Activated naive CD4-positive, alpha-beta T cell treated with anti-CD3 and anti-CD28 coated beads for 36 hours (primary cell): ENCODE data around the gene TST. TPM values are rescaled to one million over a fixed set of nuclear protein-coding genes. Genes with fewer than 3 reads are reported as not detected.

Experiments used
- CTCF ChIA-PET: fragments of 350-600 bp; sonication (Branson Sonifier 250); formaldehyde crosslinking; loops from one replicate; lab custom pipeline; 2021; ENCODE audit warnings: antibody characterized with exemption; lab: Charles Lee
- DNase-seq: peaks from one replicate; pipeline ENCODE4 v3.0.0-alpha.2; 2020
- H3K27ac Mint-ChIP-seq: one replicate; pipeline ENCODE4 v1.8.0; 2021; ENCODE audit warnings: mild to moderate bottlenecking, mixed read lengths
- H3K27me3 Mint-ChIP-seq: one replicate; pipeline ENCODE4 v1.8.0; 2021; ENCODE audit warnings: low read depth, mixed read lengths
- H3K36me3 Mint-ChIP-seq: one replicate; pipeline ENCODE4 v1.8.0; 2021; ENCODE audit warnings: low read depth, mixed read lengths
- H3K4me1 Mint-ChIP-seq: one replicate; pipeline ENCODE4 v1.8.0; 2021; ENCODE audit warnings: low read depth, mixed read lengths
- H3K4me3 Mint-ChIP-seq: one replicate; pipeline ENCODE4 v1.8.0; 2021; ENCODE audit warnings: mild to moderate bottlenecking, moderate library complexity, mixed read lengths
- H3K9me3 Mint-ChIP-seq: one replicate; pipeline ENCODE4 v1.8.0; 2021; ENCODE audit warnings: mixed read lengths
- intact Hi-C: fragments of 100-400 bp; cut with micrococcal nuclease; formaldehyde crosslinking; loops from one replicate; pipeline ENCODE4 v1.15.1; 2023
- total RNA-seq, 2 experiments: library from RNA; stranded (reverse); gene quantifications; one replicate each; pipeline ENCODE4 v1.2.3, GENCODE V29; 2021

TST gene
- total RNA-seq, 2 experiments from 2014 or later, result 0.38 to 0.44 TPM

DNA sequence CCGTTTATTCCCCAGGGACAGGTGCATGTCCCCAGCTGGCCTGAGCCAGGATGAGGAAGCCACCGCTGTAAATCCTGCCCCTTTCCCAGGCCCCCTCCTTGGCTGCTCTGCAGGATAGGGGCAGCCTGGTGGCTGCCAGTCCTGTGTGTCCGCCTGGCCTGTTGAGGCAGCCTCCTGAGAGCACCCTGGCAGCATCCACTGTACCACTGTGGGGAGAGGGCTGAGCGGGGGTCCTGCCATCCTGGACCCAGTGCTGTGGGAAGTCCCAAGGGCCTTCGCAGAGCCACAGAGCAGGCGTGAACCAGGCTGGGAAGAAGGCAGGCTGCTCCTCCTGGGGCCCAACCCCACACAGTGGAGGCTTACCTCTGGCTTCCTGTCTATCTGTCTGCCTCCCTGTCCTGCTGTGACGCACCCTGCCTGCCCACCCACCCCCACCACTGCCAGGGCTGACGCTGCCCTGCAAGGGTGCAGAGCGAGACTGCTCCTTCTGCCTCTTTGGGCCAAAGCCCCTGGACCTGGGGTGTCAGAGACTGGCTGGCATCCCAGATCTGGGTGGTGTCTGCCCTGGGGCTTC, 40.7 kb upstream of the TST start:
- DNase-seq, result peak; percentile 18

DNA sequence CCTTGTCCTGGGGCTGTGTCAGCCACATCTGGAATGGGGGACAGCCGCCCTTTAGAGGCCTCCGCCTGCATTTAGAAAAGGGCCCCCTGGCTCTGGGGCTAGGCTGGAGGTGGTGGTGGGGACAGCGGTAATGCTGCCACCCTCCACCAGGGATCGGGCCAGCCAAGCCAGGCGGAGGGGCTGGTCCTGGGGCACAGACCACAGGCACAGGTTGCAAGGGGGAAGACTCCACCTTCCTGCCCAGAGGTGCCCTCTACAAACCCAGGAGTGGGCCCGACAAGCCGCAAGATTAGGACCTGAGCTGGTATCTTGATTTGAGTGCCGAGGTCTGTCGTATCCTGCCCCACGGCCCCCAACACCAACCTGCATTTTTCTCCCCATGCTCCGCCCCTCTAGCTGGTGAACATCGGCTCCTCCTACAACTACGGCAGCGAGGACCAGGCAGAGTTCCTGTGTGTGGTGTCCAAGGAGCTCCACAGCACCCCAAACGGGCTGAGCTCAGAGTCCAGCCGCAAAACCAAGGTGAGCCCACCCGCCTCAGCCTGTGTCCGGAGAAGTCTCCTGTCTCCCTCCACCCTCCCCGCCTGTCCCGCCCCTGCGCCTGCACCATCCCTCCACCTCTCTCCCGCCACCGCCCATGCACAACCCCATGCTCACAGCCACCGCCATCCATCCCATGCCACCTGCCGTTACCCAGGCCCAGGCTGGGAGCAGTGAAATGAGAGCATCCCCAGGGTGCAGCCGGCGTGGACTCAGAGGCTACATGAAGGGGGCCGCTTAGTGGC, 39.9 kb upstream of the TST start:
- intact Hi-C loops, result no loop called here
- Mint-ChIP-seq H3K27ac (no peak overlapping the region), H3K4me1 (peaks cover 25% of the 10 kb centered on the region), H3K9me3 (no peaks in the 10 kb centered on the region), H3K4me3 (no peak overlapping the region), H3K27me3 (no peaks in the 10 kb centered on the region), H3K36me3 (peaks cover 5% of the 10 kb centered on the region)
- no peak for DNase-seq
- CTCF ChIA-PET, result no interaction called here

More for the DNA sequence above, 40.7 kb upstream of the TST start:
- no peaks in the 10 kb centered on the region for H3K9me3 Mint-ChIP-seq
- H3K36me3 Mint-ChIP-seq, result peaks cover 8% of the 10 kb centered on the region
- H3K4me3 Mint-ChIP-seq, result no peak overlapping the region
- H3K27me3 Mint-ChIP-seq, result no peaks in the 10 kb centered on the region
- CTCF ChIA-PET, result no interaction called here
- no peak overlapping the region for H3K27ac Mint-ChIP-seq
- intact Hi-C loops, result no loop called here
- peaks cover 25% of the 10 kb centered on the region for H3K4me1 Mint-ChIP-seq

- DNase-seq, result no peak
- H3K27me3 Mint-ChIP-seq, result no peaks in the 10 kb centered on the region
- CTCF ChIA-PET, result no interaction called here
- no peak overlapping the region for H3K27ac Mint-ChIP-seq
- peaks cover 23% of the 10 kb centered on the region for H3K4me1 Mint-ChIP-seq
- H3K9me3 Mint-ChIP-seq, result no peaks in the 10 kb centered on the region
- no peak overlapping the region for H3K4me3 Mint-ChIP-seq
- H3K36me3 Mint-ChIP-seq, result peaks cover 5% of the 10 kb centered on the region
- intact Hi-C loops, result no loop called here
Measured at GRCh38 chr22:37057796-37058510, 38.7 kb upstream of the TST start.

DNA sequence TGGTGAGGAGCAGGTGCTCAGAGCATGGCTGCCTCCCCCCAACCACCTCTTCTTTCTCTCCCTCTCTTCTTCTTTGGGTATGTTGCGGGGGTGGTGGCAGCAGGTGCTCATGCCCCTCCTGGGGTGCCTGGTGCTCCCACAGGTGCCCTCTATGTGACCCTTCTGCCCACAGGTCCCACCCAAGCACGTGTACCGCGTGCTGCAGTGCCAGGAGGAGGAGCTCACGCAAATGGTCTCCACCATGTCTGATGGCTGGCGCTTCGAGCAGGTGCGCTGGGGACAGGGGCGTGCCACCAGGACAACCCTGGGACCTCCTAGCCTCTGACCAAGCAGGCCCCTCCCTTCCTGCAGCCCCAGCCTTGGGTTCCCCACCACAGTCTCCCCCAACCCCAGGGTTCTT, 38.0 kb upstream of the TST start:
- intact Hi-C loops, result no loop called here
- H3K4me1 Mint-ChIP-seq, result peaks cover 28% of the 10 kb centered on the region
- no peak for DNase-seq
- H3K27ac Mint-ChIP-seq, result no peak overlapping the region
- H3K4me3 Mint-ChIP-seq, result no peak overlapping the region
- CTCF ChIA-PET, result no interaction called here
- no peaks in the 10 kb centered on the region for H3K9me3 Mint-ChIP-seq
- H3K27me3 Mint-ChIP-seq, result no peaks in the 10 kb centered on the region
- H3K36me3 Mint-ChIP-seq, result peaks cover 5% of the 10 kb centered on the region

DNA sequence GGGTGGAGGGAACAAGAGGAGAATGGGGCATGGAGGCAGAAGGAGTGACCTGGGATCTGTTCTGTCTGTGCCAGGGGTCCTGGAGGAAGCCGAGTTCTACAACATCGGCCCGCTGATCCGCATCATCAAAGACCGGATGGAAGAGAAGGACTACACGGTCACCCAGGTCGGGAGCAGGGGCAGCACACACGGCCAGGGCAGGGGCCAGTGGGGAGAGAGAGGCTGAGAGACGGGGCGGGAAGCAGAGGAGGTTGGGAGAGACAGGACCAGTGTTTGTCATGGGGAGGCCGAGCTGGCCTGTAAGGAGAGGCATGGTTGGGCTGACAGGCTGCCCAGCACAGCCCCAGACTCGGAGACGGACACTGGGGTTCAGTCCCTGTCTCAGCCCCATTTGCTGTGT, 37.0 kb upstream of the TST start:
- no peak for DNase-seq
- Mint-ChIP-seq H3K27me3 (no peaks in the 10 kb centered on the region), H3K9me3 (no peaks in the 10 kb centered on the region), H3K4me3 (no peak overlapping the region), H3K4me1 (peaks cover 25% of the 10 kb centered on the region), H3K36me3 (peaks cover 5% of the 10 kb centered on the region), H3K27ac (no peak overlapping the region)
- CTCF ChIA-PET, result interaction anchor here (1.4 kb wide), 1 partner anchor 12 kb away, joined by 5 read pairs; no protein-coding TSS in a partner anchor
- intact Hi-C loops, result no loop called here

- CTCF ChIA-PET, result interaction anchor here (0.6 to 1.4 kb wide), 3 partner anchors 11 to 202 kb away, joined by 3 to 7 read pairs (median 5); no protein-coding TSS in a partner anchor
- H3K4me3 Mint-ChIP-seq, result no peak overlapping the region
- no peaks in the 10 kb centered on the region for H3K27me3 Mint-ChIP-seq
- no peaks in the 10 kb centered on the region for H3K9me3 Mint-ChIP-seq
- H3K4me1 Mint-ChIP-seq, result peaks cover 12% of the 10 kb centered on the region
- H3K36me3 Mint-ChIP-seq, result peaks cover 5% of the 10 kb centered on the region
- DNase-seq, result no peak
- no peak overlapping the region for H3K27ac Mint-ChIP-seq
- intact Hi-C loops, result no loop called here
Measured at GRCh38 chr22:37054600-37055365, 35.5 kb upstream of the TST start.

- peaks cover 11% of the 10 kb centered on the region for H3K4me1 Mint-ChIP-seq
- CTCF ChIA-PET, result interaction anchor here (1.4 kb wide), 1 partner anchor 24 kb away, joined by 3 read pairs; no protein-coding TSS in a partner anchor
- no peak for DNase-seq
- H3K27ac Mint-ChIP-seq, result no peak overlapping the region
- no peaks in the 10 kb centered on the region for H3K27me3 Mint-ChIP-seq
- H3K4me3 Mint-ChIP-seq, result no peak overlapping the region
- no peaks in the 10 kb centered on the region for H3K9me3 Mint-ChIP-seq
- peaks cover 5% of the 10 kb centered on the region for H3K36me3 Mint-ChIP-seq
- intact Hi-C loops, result no loop called here
Measured at GRCh38 chr22:37054056-37054395, 34.8 kb upstream of the TST start.

DNA sequence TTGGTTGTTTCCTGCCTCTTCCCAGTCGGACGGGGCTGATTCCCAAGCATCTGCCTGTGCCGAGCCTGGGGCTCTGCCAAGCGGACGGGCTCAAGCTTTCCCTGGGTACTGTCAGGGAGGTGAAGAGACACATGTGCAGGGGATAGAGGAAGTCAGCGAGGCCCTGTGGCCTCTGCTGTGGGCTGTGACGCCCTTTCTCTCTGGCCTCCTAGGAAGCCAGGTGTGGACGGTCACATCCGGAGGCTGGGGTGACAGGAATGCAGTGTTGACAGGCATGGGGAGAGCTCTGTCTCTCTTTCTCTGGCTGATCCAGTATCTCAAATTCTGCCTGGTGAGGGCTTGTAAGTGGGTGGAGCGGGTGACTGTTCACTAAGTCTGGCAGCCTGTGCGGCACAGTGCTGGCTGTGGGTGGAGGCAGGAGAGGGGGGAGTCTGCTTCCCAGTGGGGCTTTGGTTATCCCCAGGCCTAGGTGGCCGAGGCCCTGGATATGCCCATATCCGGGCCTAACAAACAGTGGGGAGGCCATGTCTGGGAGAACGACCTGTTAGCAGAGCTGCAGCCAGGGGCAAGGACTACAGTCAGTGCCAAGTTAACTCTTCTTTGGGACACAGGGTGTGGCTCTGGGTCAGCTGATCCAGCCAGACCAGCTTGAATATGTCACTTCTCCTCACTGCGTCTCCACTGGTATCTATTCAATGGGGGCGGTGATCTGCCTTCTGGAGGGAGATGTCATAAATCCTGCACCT, 34.2 kb upstream of the TST start:
- intact Hi-C loops, result no loop called here
- no peak overlapping the region for H3K27ac Mint-ChIP-seq
- CTCF ChIA-PET, result interaction anchor here (1.4 kb wide), 1 partner anchor 25 kb away, joined by 3 read pairs; no protein-coding TSS in a partner anchor
- no peak for DNase-seq
- H3K27me3 Mint-ChIP-seq, result no peaks in the 10 kb centered on the region
- peaks cover 11% of the 10 kb centered on the region for H3K4me1 Mint-ChIP-seq
- no peaks in the 10 kb centered on the region for H3K9me3 Mint-ChIP-seq
- H3K4me3 Mint-ChIP-seq, result peak overlapping the region; percentile 80
- H3K36me3 Mint-ChIP-seq, result peaks cover 5% of the 10 kb centered on the region

- DNase-seq, result no peak
- H3K9me3 Mint-ChIP-seq, result no peaks in the 10 kb centered on the region
- H3K36me3 Mint-ChIP-seq, result peaks cover 5% of the 10 kb centered on the region
- H3K27me3 Mint-ChIP-seq, result no peaks in the 10 kb centered on the region
- no peak overlapping the region for H3K27ac Mint-ChIP-seq
- CTCF ChIA-PET, result interaction anchor here (0.6 to 1.4 kb wide), 3 partner anchors 26 to 125 kb away, joined by 3 read pairs; no protein-coding TSS in a partner anchor
- peak overlapping the region; percentile 80 for H3K4me3 Mint-ChIP-seq
- peaks cover 11% of the 10 kb centered on the region for H3K4me1 Mint-ChIP-seq
- intact Hi-C loops, result no loop called here
Measured at GRCh38 chr22:37052386-37053309, 33.4 kb upstream of the TST start.

GRCh38 chr22:37051391-37052385, 32.4 kb upstream of the TST start, which contains the start of gene KCTD17:
Gene KCTD17 (plus strand): TSS chr22:37051742. CDS start chr22:37051761, 19 bp downstream.
- peak within 1 kb of the TSS; percentile 80 for H3K4me3 Mint-ChIP-seq

More at GRCh38 chr22:37051391-37052385, 32.4 kb upstream of the TST start, which contains the start of gene KCTD17:
- H3K4me1 Mint-ChIP-seq, result peaks cover 11% of the 10 kb centered on the region
- no peaks in the 10 kb centered on the region for H3K27me3 Mint-ChIP-seq
- peak; percentile 79 for DNase-seq
- peaks cover 3% of the 10 kb centered on the region for H3K36me3 Mint-ChIP-seq
- CTCF ChIA-PET, result interaction anchor here (0.6 to 1.3 kb wide), 4 partner anchors 28 to 148 kb away, joined by 3 to 4 read pairs (median 4); no protein-coding TSS in a partner anchor
- no peaks in the 10 kb centered on the region for H3K9me3 Mint-ChIP-seq
- intact Hi-C loops, result no loop called here
- no peak within 1 kb of the TSS for H3K27ac Mint-ChIP-seq
